ENCODE data around the gene HNRNPA1.

The HNRNPA1 gene

DNA sequence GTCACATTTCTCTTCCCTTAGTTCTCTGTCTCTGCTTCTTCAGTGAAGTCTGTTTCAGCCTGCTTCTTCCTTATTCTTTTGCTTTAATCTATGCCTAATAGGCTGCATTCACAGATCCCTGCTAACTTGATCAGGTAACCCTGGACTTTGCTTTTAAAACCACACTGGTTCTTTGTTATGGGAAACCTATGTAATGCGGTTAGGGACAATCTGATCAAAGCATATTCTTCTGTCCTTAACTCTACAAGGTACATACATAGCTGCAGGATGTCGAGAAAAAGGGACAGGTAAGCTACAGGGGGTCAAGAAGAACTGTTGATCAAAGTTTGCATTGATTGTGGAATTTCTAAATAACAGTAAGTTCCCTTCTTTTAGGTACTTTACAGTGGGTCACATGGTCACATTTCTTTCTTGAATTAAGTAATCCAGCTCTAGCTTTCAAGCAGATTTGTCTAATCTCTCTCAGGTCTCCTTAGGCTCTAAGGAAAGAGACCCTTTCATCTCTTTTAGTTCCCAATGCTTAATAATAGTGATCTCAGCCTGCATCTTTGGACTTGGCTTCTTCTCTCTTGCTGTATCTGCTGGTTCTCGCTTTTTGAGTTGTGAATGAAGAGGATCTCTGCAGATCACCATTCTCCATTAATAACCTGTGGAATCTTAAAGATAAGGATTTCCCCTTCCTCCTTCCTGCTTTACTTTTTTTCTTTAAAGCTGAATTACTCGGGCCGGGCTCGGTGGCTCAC is 48.2 kb downstream of the HNRNPA1 start:
- no peak for DNase-seq
- TF ChIP-seq POLR2A (IDR thresholded peaks at IDR 0.05; ENCODE audit: low read length) (no peak), GATA1 (IDR thresholded peaks at IDR 0.05; ENCODE audit: low read depth, low read length) (no peak)

- DNase-seq = no peak
- TF ChIP-seq POLR2A (IDR thresholded peaks at IDR 0.05; ENCODE audit: low read length) (no peak), GATA1 (IDR thresholded peaks at IDR 0.05; ENCODE audit: low read depth, low read length) (no peak)
Observed at GRCh38 chr12:54329759-54330158, 49.2 kb downstream of the HNRNPA1 start.

DNA sequence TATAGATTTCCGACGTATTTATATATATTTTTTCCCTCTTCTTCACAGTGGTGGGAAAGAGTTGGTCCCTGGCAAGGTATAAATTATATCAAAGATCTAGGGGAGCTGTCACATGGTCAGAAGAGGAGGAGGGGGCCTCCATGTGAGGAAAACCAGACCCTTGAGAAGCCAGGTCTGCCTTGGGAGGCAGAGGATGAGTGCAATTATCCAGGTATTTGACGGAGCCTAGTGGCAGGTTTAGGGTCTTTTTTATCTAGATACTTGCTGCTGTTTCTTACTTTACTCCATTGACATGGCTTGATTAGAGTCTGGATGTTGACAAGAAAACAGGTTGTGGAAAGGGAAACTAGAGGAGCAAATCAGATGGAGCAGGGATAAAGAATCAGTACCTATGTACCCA is 49.9 kb downstream of the HNRNPA1 start:
- TF ChIP-seq GATA1 (IDR thresholded peaks at IDR 0.05; ENCODE audit: low read depth, low read length) (no peak), POLR2A (IDR thresholded peaks at IDR 0.05; ENCODE audit: low read length) (no peak)
- no peak for DNase-seq

GRCh38 chr12:54331461-54331860 is 50.9 kb downstream of the HNRNPA1 start:
- TF ChIP-seq POLR2A (IDR thresholded peaks at IDR 0.05; ENCODE audit: low read length) (no peak), GATA1 (IDR thresholded peaks at IDR 0.05; ENCODE audit: low read depth, low read length) (no peak)
- DNase-seq = no peak

DNA sequence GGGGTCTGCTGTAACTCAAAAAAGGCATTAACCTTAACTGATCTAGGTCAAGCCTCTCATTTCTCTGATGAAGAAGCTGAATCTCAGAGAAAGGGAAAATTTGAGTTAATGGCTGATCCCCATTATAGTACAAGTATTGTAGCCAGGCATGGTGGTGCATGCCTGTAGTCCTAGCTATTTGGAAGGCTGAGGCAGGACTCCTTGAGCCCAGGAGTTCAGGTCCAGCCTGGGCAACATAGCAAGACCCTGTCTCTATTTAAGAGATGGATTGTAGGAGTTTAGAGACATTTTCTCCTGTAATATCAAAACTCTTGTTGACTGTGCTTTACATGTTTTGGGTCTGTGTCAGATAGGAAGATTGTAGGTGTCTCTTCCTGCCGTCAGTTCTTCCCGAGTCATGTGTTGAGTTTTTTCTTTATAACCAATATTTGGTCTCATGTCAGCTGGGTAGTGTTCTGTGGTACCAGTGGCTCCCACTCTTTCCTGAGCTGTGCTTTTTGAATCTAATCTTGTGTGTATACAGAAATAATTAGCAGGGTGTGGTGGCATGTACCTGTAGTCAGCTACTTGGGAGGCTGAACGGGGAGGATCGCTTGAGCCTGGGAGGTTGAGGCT is 53.0 kb downstream of the HNRNPA1 start:
- DNase-seq = no peak
- TF ChIP-seq GATA1 (IDR thresholded peaks at IDR 0.05; ENCODE audit: low read depth, low read length) (no peak), POLR2A (IDR thresholded peaks at IDR 0.05; ENCODE audit: low read length) (no peak)
